GM19328 (cell line): ENCODE data around the gene TTC7B.

ENCODE experiments used
- ATAC-seq: cut with Tn5 transposase; IDR thresholded peaks from one replicate; pipeline ENCODE4 v1.9.1; 2021; ENCODE audit warnings: mild to moderate bottlenecking, moderate library complexity; ENCODE audit not compliant: unreplicated experiment

The TTC7B gene

GRCh38 chr14:90502760-90503159 lies 313.5 kb downstream of the TTC7B start:
- no peak for ATAC-seq

- ATAC-seq: no peak
Measured at GRCh38 chr14:90500665-90501370, 315.4 kb downstream of the TTC7B start.

GRCh38 chr14:90499908-90500664 lies 316.1 kb downstream of the TTC7B start:
- ATAC-seq: no peak

- ATAC-seq: no peak
Measured at GRCh38 chr14:90499121-90499520, 317.1 kb downstream of the TTC7B start.

- no peak for ATAC-seq
Measured at GRCh38 chr14:90498198-90498597, 318.0 kb downstream of the TTC7B start.

- no peak for ATAC-seq
Measured at GRCh38 chr14:90496379-90496778, 319.9 kb downstream of the TTC7B start.

- no peak for ATAC-seq
Measured at GRCh38 chr14:90495357-90496276, 320.6 kb downstream of the TTC7B start.

- ATAC-seq: no peak
Measured at GRCh38 chr14:90491911-90492531, 324.2 kb downstream of the TTC7B start.

- no peak for ATAC-seq
Measured at GRCh38 chr14:90491221-90491885, 324.9 kb downstream of the TTC7B start.

- no peak for ATAC-seq
Measured at GRCh38 chr14:90490720-90491050, 325.5 kb downstream of the TTC7B start.

- no peak for ATAC-seq
Measured at GRCh38 chr14:90489916-90490719, 326.1 kb downstream of the TTC7B start.

- ATAC-seq: no peak
Measured at GRCh38 chr14:90489306-90489705, 326.9 kb downstream of the TTC7B start.

- ATAC-seq: no peak
Measured at GRCh38 chr14:90488256-90488655, 328.0 kb downstream of the TTC7B start.

- no peak for ATAC-seq
Measured at GRCh38 chr14:90487462-90487861, 328.8 kb downstream of the TTC7B start.

GRCh38 chr14:90487031-90487430 lies 329.2 kb downstream of the TTC7B start:
- ATAC-seq: no peak

GRCh38 chr14:90484291-90484690 lies 331.9 kb downstream of the TTC7B start:
- no peak for ATAC-seq

- ATAC-seq: no peak
Measured at GRCh38 chr14:90483571-90483974, 332.7 kb downstream of the TTC7B start.

- no peak for ATAC-seq
Measured at GRCh38 chr14:90483117-90483516, 333.1 kb downstream of the TTC7B start.

GRCh38 chr14:90475298-90475697 lies 340.9 kb downstream of the TTC7B start:
- no peak for ATAC-seq
